ENCODE data around the gene RIPK4. TPM values are rescaled to one million over a fixed set of nuclear protein-coding genes. Genes with fewer than 3 reads are reported as not detected.

RIPK4 gene
- polyA plus RNA-seq, 3 donors from 2014 or later: not detected

GRCh38 chr21:41740604-41741252 is 26.1 kb downstream of the RIPK4 start:
- no peak overlapping the region for H3K27ac Mint-ChIP-seq
- peaks cover 1 to 3% (median 1%) of the 10 kb centered on the region in 3 donors for H3K27me3 Mint-ChIP-seq (ENCODE audit: low read depth in 3 of 3)
- no peaks in the 10 kb centered on the region for H3K36me3 Mint-ChIP-seq
- DNase-seq: no peak
- peaks cover 0 to 1% (median 0%) of the 10 kb centered on the region in 6 donors for H3K9me3 Mint-ChIP-seq
- H3K4me1 Mint-ChIP-seq: no peaks in the 10 kb centered on the region
- H3K4me3 Mint-ChIP-seq: no peak overlapping the region

- DNase-seq: no peak
- peaks cover 1 to 5% (median 1%) of the 10 kb centered on the region in 3 donors for H3K27me3 Mint-ChIP-seq (ENCODE audit: low read depth in 3 of 3)
- no peak overlapping the region for H3K27ac Mint-ChIP-seq
- no peaks in the 10 kb centered on the region for H3K36me3 Mint-ChIP-seq
- peaks cover 0 to 1% (median 0%) of the 10 kb centered on the region in 6 donors for H3K9me3 Mint-ChIP-seq
- H3K4me1 Mint-ChIP-seq: no peaks in the 10 kb centered on the region
- no peak overlapping the region for H3K4me3 Mint-ChIP-seq
These were observed 26.9 kb downstream of the RIPK4 start for GRCh38 chr21:41739936-41740335.

GRCh38 chr21:41739011-41739410 is 27.8 kb downstream of the RIPK4 start:
- no peaks in the 10 kb centered on the region for H3K4me1 Mint-ChIP-seq
- peaks cover 0 to 1% (median 0%) of the 10 kb centered on the region in 6 donors for H3K9me3 Mint-ChIP-seq
- DNase-seq: no peak
- H3K27me3 Mint-ChIP-seq (ENCODE audit: low read depth in 3 of 3): peaks cover 1 to 5% (median 4%) of the 10 kb centered on the region in 3 donors
- H3K27ac Mint-ChIP-seq: no peak overlapping the region
- no peak overlapping the region for H3K4me3 Mint-ChIP-seq
- no peaks in the 10 kb centered on the region for H3K36me3 Mint-ChIP-seq

GRCh38 chr21:41737651-41738324 is 29.1 kb downstream of the RIPK4 start:
- H3K4me3 Mint-ChIP-seq: no peak overlapping the region
- H3K4me1 Mint-ChIP-seq: no peaks in the 10 kb centered on the region
- no peaks in the 10 kb centered on the region for H3K36me3 Mint-ChIP-seq
- no peak overlapping the region for H3K27ac Mint-ChIP-seq
- DNase-seq: no peak
- peaks cover 0 to 2% (median 0%) of the 10 kb centered on the region in 6 donors for H3K9me3 Mint-ChIP-seq
- peaks cover 0 to 5% (median 4%) of the 10 kb centered on the region in 3 donors for H3K27me3 Mint-ChIP-seq (ENCODE audit: low read depth in 3 of 3)

- H3K36me3 Mint-ChIP-seq: no peaks in the 10 kb centered on the region
These were observed 30.4 kb downstream of the RIPK4 start for GRCh38 chr21:41736423-41736822.

GRCh38 chr21:41733951-41734689 is 32.7 kb downstream of the RIPK4 start:
- Mint-ChIP-seq H3K4me3 (no peak overlapping the region), H3K4me1 (no peaks in the 10 kb centered on the region), H3K27me3 (ENCODE audit: low read depth in 3 of 3) (peaks cover 3 to 5% (median 4%) of the 10 kb centered on the region in 3 donors), H3K27ac (no peak overlapping the region), H3K36me3 (no peaks in the 10 kb centered on the region), H3K9me3 (peaks cover 0 to 6% (median 0%) of the 10 kb centered on the region in 6 donors)
- no peak for DNase-seq

More at GRCh38 chr21:41736423-41736822, 30.4 kb downstream of the RIPK4 start:
- Mint-ChIP-seq H3K27me3 (ENCODE audit: low read depth in 3 of 3) (peaks cover 0 to 5% (median 4%) of the 10 kb centered on the region in 3 donors), H3K4me3 (no peak overlapping the region), H3K9me3 (peaks cover 0 to 6% (median 0%) of the 10 kb centered on the region in 6 donors), H3K4me1 (no peaks in the 10 kb centered on the region), H3K27ac (no peak overlapping the region)
- DNase-seq: no peak

GRCh38 chr21:41731081-41731480 is 35.8 kb downstream of the RIPK4 start:
- Mint-ChIP-seq H3K4me3 (no peak overlapping the region), H3K36me3 (no peaks in the 10 kb centered on the region), H3K27ac (no peak overlapping the region), H3K27me3 (ENCODE audit: low read depth in 3 of 3) (peaks cover 4 to 6% (median 5%) of the 10 kb centered on the region in 3 donors), H3K4me1 (no peaks in the 10 kb centered on the region), H3K9me3 (peaks cover 0 to 6% (median 0%) of the 10 kb centered on the region in 6 donors)
- no peak for DNase-seq

GRCh38 chr21:41730367-41730765 is 36.5 kb downstream of the RIPK4 start:
- H3K9me3 Mint-ChIP-seq: peaks cover 0 to 6% (median 0%) of the 10 kb centered on the region in 6 donors
- H3K27me3 Mint-ChIP-seq (ENCODE audit: low read depth in 3 of 3): peaks cover 4 to 6% (median 5%) of the 10 kb centered on the region in 3 donors
- no peak overlapping the region for H3K4me3 Mint-ChIP-seq
- DNase-seq: no peak
- H3K4me1 Mint-ChIP-seq: no peaks in the 10 kb centered on the region
- no peak overlapping the region for H3K27ac Mint-ChIP-seq
- no peaks in the 10 kb centered on the region for H3K36me3 Mint-ChIP-seq

GRCh38 chr21:41729701-41730366 is 37.0 kb downstream of the RIPK4 start:
- no peak for DNase-seq
- H3K27me3 Mint-ChIP-seq (ENCODE audit: low read depth in 3 of 3): peaks cover 2 to 6% (median 5%) of the 10 kb centered on the region in 3 donors
- peaks cover 0 to 6% (median 0%) of the 10 kb centered on the region in 6 donors for H3K9me3 Mint-ChIP-seq
- H3K27ac Mint-ChIP-seq: no peak overlapping the region
- no peaks in the 10 kb centered on the region for H3K4me1 Mint-ChIP-seq
- H3K4me3 Mint-ChIP-seq: no peak overlapping the region
- H3K36me3 Mint-ChIP-seq: no peaks in the 10 kb centered on the region

- peaks cover 3 to 8% (median 5%) of the 10 kb centered on the region in 3 donors for H3K27me3 Mint-ChIP-seq (ENCODE audit: low read depth in 3 of 3)
- no peak overlapping the region for H3K4me3 Mint-ChIP-seq
- H3K27ac Mint-ChIP-seq: no peak overlapping the region
These were observed 38.8 kb downstream of the RIPK4 start for GRCh38 chr21:41727784-41728763.

GRCh38 chr21:41726970-41727783 is 39.7 kb downstream of the RIPK4 start:
- Mint-ChIP-seq H3K27me3 (ENCODE audit: low read depth in 3 of 3) (peaks cover 3 to 8% (median 5%) of the 10 kb centered on the region in 3 donors), H3K4me3 (no peak overlapping the region), H3K4me1 (no peaks in the 10 kb centered on the region), H3K9me3 (no peaks in the 10 kb centered on the region), H3K36me3 (no peaks in the 10 kb centered on the region), H3K27ac (no peak overlapping the region)
- DNase-seq: no peak

More at GRCh38 chr21:41727784-41728763, 38.8 kb downstream of the RIPK4 start:
- no peak for DNase-seq
- Mint-ChIP-seq H3K4me1 (no peaks in the 10 kb centered on the region), H3K36me3 (no peaks in the 10 kb centered on the region), H3K9me3 (peaks cover 0 to 6% (median 0%) of the 10 kb centered on the region in 6 donors)

GRCh38 chr21:41726630-41726969 is 40.3 kb downstream of the RIPK4 start:
- no peak overlapping the region for H3K27ac Mint-ChIP-seq
- H3K27me3 Mint-ChIP-seq (ENCODE audit: low read depth in 3 of 3): peaks cover 3 to 8% (median 5%) of the 10 kb centered on the region in 3 donors
- no peaks in the 10 kb centered on the region for H3K4me1 Mint-ChIP-seq
- H3K4me3 Mint-ChIP-seq: no peak overlapping the region
- H3K9me3 Mint-ChIP-seq: no peaks in the 10 kb centered on the region
- no peaks in the 10 kb centered on the region for H3K36me3 Mint-ChIP-seq
- no peak for DNase-seq

Data from immature natural killer cell (primary cell).